NCI-H446 treated with DMSO at 0.1 percent for 48 hours (cell line): ENCODE results near the gene PRDM12.
A peak's percentile ranks its signal among the peaks of the same experiment; 100 is the strongest.

Experiments used
- DNase-seq: peaks from one replicate; lab custom pipeline; 2025; lab: John Stamatoyannopoulos, UW

PRDM12 gene

GRCh38 chr9:130692321-130692720 is 27.9 kb downstream of the PRDM12 start:
- DNase-seq = no peak

GRCh38 chr9:130693101-130693425 is 28.7 kb downstream of the PRDM12 start:
- no peak for DNase-seq

DNA sequence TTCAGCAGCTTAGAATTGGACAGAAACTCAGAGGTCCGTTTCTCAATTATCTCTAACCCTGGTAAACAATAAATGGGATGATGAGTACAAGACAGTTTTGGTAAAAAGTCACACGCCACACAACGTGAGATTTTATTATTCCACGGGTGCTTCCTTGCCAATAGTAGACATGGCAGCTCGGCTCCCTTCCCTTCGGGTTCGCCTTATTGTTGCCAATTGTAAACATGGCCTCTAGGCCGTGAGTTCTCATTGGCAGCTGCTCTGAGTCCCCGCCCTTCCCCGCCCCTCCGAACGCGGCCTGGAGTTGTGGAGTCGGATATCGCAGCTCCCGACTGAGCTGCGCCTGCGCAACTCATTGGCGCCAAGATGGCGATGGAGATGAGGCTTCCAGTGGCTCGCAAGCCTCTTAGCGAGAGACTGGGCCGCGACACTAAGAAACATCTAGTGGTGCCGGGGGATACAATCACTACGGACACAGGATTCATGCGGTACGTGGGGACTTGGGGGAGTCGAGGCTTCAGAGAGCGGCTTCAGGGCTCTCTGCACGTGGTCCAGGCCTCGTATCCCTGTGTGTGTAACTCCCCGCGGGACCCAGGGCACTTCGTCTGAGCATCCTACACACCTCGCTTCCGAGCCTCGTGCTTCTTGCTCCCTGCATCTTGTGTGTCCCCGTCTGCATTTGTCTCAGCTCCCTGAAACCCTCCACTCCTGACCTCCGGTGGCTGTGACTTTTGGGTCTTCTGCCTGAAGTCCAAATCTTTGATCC is 29.2 kb downstream of the PRDM12 start, which contains the start of gene EXOSC2:
EXOSC2 (plus strand) TSS at position 355 of the 766 bp plus-strand sequence; CDS start at position 367, 12 bp downstream.
- DNase-seq = peak; percentile 90

DNA sequence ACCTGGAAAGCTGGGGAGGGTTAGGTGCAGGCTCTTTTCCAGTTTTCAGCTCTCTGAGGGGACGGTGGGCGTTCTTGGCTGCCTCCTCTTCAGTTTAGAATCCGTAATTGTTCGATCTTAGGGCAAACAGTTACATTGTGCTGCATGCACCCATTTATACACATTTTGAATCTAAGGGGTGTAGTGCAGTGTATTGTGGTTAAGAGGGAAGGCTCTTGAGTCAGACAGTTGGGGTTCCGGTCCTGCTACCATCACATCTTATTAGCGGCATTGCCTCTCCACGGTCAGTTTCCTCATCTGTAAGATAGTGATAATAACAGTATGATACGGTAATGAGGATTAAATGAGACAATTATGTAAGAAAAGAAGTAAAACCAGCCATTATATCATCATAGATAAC is 29.8 kb downstream of the PRDM12 start:
- DNase-seq = no peak

GRCh38 chr9:130696139-130696650 is 31.8 kb downstream of the PRDM12 start:
- no peak for DNase-seq

DNA sequence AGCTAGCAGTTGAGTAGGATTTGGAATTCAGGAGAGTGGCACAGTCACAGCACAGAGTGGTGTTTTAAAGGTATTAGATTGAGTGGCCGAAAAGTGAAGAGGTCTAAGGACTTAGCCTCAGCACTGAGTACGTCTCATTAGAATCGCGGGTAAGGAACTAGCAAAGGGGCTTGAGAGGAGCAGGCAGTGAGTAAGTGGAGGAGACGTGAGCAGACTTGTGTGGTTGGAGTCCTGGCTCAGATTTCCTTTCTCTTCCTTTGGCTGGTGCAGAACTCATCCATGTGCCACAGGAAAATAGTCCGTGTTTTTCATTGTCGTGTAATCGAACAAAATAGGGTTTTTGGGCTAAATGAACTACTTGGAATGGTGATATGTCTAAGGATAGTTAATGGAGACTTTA is 32.6 kb downstream of the PRDM12 start:
- DNase-seq = no peak

DNA sequence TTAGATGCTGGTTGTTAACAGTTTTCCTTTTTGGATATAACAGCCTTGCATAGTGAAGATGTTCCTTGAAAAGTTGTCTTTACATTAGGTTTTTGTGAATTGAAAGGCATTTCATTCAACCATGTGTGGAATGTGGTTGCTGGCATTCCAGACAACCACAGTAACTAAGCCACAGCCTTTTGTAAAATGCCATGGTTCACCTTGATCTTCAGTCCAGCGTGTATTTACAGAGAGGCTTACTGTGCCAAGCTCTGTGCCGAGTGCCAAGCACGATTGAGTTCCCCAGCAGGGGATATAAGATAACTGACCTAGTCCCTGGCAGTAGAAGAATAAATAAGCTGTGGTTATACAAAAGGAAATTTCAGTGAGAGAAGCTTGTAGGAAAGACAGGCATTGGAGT is 34.1 kb downstream of the PRDM12 start:
- DNase-seq = no peak

DNA sequence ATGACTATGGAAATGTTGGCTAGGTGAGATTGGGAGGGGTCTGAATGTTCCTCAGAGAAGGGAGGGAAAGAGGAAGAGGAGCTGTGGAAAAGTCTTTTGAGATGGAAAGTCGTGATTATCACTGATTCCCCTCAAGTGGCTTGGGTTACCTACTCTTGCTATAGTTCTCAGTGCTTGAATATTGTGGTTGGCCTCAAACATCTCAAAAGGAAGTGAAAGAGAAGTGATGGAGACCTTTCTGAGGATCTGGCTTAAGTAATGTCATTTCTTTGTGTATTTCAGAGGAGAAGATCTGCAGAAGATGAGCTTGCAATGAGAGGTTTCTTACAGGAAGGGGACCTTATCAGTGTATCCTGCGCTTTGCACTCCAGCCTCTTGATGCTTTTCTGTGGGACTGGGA is 34.7 kb downstream of the PRDM12 start:
- no peak for DNase-seq

DNA sequence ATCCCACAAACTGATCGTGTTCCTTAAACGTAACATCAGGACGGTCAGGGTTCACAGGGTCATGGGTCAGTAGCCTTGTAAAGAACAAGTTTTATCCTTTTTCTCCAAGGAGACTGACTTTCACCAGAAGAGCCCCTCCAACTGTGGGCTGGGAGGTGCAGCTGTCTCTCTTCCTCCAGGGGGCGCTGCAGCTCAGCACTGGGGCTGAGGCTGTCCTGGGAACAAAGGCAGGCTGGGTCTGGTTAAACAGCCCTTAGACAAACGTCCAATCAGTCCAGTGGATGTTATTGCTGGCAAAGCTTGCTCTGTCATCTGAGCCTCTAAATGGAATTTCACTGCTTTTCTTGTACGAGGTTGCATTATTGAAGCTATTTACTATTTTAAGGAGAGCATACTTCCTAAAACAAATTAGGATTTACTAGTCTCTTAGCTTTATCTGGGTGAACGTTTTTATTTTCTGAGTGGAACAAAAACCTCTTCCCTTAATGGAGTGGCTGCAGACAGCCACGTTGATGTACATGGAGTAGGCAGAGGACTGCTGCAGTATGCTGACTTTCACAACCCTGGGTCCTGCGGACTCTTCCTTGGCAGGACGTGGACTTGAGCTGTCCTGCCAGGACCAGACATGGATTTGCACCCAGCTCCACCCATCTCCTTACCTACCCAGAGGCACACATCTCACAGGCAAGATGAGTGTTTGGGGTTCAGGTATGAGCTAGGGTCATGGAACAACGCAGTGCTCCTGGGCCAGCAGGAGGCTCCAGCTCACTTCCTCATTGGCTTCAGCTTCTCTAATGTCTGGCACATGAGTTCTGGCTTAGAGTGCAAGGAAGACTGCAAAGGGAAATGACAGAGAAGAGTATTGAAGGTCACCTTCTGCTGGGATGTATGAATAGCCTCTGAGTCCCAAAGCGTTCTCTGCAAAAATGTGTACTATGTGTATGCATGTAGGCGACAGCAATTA is 36.9 kb downstream of the PRDM12 start:
- DNase-seq = no peak

- DNase-seq = no peak
These were observed 39.1 kb downstream of the PRDM12 start for GRCh38 chr9:130703501-130703900.

- no peak for DNase-seq
These were observed 43.0 kb downstream of the PRDM12 start for GRCh38 chr9:130707225-130707976.

- no peak for DNase-seq
These were observed 46.5 kb downstream of the PRDM12 start for GRCh38 chr9:130710822-130711352.

GRCh38 chr9:130711469-130711868 is 47.1 kb downstream of the PRDM12 start:
- DNase-seq = no peak

DNA sequence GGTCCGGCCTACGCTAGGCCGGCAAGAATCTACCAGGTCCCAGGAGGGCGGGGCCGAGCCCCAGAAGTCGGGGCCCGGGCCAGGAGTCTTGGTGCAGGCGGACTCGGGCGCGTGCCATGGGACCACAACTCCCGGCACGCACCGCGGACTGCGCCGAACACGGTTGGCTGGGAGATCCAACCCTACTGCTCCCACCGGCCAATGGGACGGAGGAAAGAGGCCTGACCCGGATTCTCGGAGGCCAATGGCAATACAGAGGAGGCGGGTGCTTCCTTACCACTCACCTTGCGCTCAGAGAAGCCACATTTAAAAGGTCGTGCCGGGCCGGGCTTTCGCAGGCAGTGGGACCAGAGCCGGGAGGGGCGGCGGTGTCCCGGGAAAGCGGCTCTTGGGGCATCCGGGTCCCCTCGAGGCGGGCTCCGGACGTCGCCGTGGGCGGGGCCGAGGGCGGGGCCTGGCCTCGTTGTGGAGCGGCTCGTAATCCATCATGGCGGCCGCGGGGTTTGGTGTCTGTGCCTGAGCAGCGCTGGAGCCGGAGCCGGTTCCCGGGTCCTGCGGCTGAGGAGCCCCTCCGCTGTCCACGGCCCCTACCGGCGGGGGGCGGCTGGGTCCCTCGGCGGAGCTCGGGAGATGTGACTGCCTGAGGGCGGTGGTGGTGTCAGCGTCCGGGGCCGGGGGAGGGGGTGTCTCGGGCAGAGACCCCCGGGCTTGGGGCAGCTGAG is 48.3 kb downstream of the PRDM12 start:
- peak; percentile 88 for DNase-seq

DNA sequence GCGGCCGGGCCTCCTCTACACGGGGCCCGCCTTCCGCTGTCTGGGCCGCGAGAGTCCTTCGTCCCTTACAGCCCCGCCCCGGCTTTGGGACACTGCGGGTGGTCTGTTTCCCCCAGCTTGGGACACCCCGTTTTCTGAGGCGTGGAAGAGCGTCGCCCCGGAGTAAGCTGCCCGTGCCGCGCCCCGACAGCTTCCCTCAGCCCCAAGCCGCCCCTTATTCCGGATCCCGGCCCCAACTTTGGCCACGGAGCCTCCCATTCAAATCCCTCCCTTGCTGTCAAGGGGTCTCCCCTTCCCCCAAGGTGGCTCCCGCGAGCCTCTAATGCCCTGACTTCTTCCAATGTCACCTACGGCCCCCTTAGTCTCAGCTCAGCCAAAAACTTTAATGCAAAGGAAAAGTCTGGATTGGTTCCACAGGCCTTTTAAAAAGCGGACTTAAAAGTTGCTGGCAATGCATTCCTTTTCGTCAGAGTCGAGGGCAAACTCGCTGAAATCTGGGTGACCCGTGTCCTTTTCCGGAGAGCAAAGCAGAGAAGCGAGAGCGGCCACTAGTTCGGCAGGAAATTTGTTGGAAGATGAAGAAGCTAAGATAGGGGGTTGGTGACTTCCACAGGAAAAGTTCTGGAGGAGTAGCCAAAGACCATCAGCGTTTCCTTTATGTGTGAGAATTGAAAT is 49.0 kb downstream of the PRDM12 start:
- no peak for DNase-seq

- no peak for DNase-seq
These were observed 50.3 kb downstream of the PRDM12 start for GRCh38 chr9:130714586-130715110.

GRCh38 chr9:130715270-130715669 is 50.9 kb downstream of the PRDM12 start:
- no peak for DNase-seq

GRCh38 chr9:130718562-130718961 is 54.2 kb downstream of the PRDM12 start:
- no peak for DNase-seq

DNA sequence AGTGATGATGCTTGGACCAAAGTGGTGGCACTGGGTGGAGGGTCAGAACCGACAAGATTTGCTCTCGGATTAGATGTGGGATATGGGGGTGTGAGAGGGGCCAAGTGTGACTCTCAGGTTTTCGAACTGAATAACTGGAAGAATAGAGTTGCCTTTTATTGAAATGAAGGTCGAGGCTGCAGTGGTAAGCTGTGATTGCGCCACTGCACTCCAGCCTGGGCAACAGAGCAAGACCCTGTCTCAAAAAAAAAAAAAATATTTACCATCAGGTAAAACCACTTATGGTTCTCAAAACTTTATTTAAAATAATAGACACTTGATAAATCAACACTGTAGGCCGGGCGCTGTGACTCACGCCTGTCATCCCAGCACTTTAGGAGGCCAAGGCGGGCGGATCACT is 56.4 kb downstream of the PRDM12 start:
- DNase-seq = no peak

- no peak for DNase-seq
These were observed 64.3 kb downstream of the PRDM12 start for GRCh38 chr9:130728721-130729120.
